HCT116 (cell line): ENCODE results near the gene SRP54.
"Not testable (repeated sequence)": the region's sequence is repeated elsewhere in the genome, so short reads cannot be mapped to it uniquely, and the experiment has no call there.

Source experiments
- CEBPB ChIP-seq: IDR thresholded peaks from 2 replicates; pipeline ENCODE4 v1.6.1; 2012; ENCODE audit warnings: low read depth
- EZH2 ChIP-seq: fragments of 200-600 bp; sonication (generic); IDR thresholded peaks from 2 replicates; pipeline ENCODE4 v1.6.1; 2017; ENCODE audit warnings: antibody characterized with exemption, mixed run types
- FOSL1 ChIP-seq: IDR thresholded peaks from 2 replicates; pipeline ENCODE4 v1.6.1; 2012; ENCODE audit warnings: low read depth
- POLR2A ChIP-seq: IDR thresholded peaks from 2 replicates; pipeline ENCODE4 v1.7.0; 2011; ENCODE audit warnings: borderline replicate concordance; ENCODE audit not compliant: insufficient read depth, insufficient read length; ENCODE audit errors: extremely low read depth
- POLR2AphosphoS5 ChIP-seq: IDR thresholded peaks from 2 replicates; pipeline ENCODE4 v1.6.1; 2011; ENCODE audit warnings: mild to moderate bottlenecking, low read depth, low read length, moderate library complexity
- RAD21 ChIP-seq: IDR thresholded peaks from 2 replicates; pipeline ENCODE4 v1.6.1; 2012; ENCODE audit warnings: low read depth, mild to moderate bottlenecking
- TF ChIP-seq, protein P1 (sequence below): IDR thresholded peaks from 2 replicates; pipeline ENCODE4 v1.6.1; 2012
- TF ChIP-seq, protein P2 (sequence below), 3 experiments: fragments of 200-600 bp in 1 of 3; sonication (generic) in 1 of 3; IDR thresholded peaks in 2 of 3; conservative IDR thresholded peaks in 1 of 3; 2 replicates each; pipeline ENCODE4 v1.5.1; 2012 to 2017; ENCODE audit warnings: low read depth in 2 of 3, low read length in 2 of 3, antibody characterized with exemption in 1 of 3, borderline replicate concordance in 1 of 3, control low read depth in 1 of 3, mild to moderate bottlenecking in 1 of 3, mixed read lengths in 1 of 3, mixed run types in 1 of 3, moderate library complexity in 1 of 3; ENCODE audit not compliant: insufficient read depth in 1 of 3

DNA sequence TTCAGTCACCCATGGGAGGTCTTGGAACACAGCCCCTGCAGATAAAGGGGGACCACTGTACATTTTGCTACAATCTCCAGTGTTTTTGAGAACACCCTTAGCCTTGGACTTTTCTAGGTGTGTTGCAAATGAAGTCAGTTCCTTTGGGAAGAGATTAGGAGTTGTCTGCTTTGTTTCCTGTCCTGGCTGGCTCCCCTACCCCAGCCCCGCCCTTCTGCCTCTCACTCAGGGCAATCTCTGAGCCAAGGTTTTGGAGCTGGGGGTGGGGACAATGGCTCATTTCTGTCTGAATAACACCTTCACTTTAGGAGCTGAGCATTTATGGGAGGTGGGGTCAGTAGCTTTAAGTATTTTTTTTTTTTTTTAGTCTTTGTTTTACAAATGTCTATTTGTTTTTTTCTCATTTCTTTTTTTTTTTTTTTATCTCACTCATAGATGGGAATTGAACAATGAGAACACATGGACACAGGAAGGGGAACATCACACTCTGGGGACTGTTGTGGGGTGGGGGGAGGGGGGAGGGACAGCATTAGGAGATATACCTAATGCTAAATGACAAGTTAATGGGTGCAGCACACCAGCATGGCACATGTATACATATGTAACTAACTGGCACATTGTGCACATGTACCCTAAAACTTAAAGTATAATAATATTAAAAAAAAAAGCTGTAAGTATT, 78.5 kb downstream of the SRP54 start:
- TF ChIP-seq, protein P1, sequence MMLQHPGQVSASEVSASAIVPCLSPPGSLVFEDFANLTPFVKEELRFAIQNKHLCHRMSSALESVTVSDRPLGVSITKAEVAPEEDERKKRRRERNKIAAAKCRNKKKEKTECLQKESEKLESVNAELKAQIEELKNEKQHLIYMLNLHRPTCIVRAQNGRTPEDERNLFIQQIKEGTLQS = not testable (repeated sequence)
- not testable (repeated sequence) for TF ChIP-seq CEBPB, FOSL1, RAD21, POLR2A, EZH2, POLR2AphosphoS5
- TF ChIP-seq, protein P2, sequence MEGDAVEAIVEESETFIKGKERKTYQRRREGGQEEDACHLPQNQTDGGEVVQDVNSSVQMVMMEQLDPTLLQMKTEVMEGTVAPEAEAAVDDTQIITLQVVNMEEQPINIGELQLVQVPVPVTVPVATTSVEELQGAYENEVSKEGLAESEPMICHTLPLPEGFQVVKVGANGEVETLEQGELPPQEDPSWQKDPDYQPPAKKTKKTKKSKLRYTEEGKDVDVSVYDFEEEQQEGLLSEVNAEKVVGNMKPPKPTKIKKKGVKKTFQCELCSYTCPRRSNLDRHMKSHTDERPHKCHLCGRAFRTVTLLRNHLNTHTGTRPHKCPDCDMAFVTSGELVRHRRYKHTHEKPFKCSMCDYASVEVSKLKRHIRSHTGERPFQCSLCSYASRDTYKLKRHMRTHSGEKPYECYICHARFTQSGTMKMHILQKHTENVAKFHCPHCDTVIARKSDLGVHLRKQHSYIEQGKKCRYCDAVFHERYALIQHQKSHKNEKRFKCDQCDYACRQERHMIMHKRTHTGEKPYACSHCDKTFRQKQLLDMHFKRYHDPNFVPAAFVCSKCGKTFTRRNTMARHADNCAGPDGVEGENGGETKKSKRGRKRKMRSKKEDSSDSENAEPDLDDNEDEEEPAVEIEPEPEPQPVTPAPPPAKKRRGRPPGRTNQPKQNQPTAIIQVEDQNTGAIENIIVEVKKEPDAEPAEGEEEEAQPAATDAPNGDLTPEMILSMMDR (IDR thresholded peaks at IDR 0.05 in 2 of 3, conservative IDR thresholded peaks at IDR 0.05 in 1 of 3; ENCODE audit: borderline replicate concordance in 1 of 3, insufficient read depth in 1 of 3, low read depth in 2 of 3, low read length in 2 of 3) = not testable (repeated sequence)
